ENCODE results near the gene FGD3.

DNA sequence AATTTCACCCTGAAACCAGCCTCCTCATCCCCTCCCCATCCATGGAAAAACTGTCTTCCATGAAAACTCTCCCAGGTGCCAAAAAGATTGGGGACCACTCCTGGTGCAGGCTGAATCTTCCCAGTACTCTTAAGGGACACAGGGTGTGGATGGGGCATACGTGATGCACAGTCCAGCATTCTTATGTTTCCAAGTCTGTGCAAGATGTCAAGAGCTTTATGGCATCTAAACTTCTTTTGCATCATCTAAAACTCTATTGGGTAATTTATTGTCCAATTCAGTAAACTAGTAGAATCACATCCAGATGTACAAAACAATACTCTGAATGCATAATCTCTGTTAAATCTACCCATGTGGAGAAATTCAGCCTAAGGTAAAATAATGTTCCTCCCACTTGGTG is 9.3 kb upstream of the FGD3 start:
- TF ChIP-seq EZH2 (IDR thresholded peaks at IDR 0.05; ENCODE audit: borderline replicate concordance): no peak
- TF ChIP-seq, protein P1, sequence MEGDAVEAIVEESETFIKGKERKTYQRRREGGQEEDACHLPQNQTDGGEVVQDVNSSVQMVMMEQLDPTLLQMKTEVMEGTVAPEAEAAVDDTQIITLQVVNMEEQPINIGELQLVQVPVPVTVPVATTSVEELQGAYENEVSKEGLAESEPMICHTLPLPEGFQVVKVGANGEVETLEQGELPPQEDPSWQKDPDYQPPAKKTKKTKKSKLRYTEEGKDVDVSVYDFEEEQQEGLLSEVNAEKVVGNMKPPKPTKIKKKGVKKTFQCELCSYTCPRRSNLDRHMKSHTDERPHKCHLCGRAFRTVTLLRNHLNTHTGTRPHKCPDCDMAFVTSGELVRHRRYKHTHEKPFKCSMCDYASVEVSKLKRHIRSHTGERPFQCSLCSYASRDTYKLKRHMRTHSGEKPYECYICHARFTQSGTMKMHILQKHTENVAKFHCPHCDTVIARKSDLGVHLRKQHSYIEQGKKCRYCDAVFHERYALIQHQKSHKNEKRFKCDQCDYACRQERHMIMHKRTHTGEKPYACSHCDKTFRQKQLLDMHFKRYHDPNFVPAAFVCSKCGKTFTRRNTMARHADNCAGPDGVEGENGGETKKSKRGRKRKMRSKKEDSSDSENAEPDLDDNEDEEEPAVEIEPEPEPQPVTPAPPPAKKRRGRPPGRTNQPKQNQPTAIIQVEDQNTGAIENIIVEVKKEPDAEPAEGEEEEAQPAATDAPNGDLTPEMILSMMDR (IDR thresholded peaks at IDR 0.05; ENCODE audit: poor library complexity): no peak
